ENCODE measurements around the gene C16orf95.
"Not testable (repeated sequence)": the region's sequence is repeated elsewhere in the genome, so short reads cannot be mapped to it uniquely, and the experiment has no call there.

Gene C16orf95

DNA sequence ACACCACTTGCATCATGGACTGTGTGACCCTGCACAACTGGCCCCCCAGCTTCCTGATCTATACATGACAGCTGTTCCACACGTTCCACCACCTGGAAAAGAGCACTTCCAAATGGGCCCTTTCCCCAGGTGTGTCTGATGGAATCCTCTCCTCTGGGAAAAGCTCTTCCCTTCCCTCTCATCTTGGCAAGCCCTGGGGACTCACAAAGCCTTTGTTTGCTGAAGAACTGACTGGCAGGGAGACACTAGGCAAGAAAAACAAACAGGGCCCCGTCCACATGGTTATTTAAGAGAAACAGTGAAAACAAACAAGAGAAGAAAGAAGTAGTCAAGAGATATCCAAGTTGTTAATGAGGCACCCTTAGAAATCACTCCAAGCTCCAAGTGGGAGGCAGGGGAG, 52.6 kb downstream of the C16orf95 start:
- TF ChIP-seq, protein P1, sequence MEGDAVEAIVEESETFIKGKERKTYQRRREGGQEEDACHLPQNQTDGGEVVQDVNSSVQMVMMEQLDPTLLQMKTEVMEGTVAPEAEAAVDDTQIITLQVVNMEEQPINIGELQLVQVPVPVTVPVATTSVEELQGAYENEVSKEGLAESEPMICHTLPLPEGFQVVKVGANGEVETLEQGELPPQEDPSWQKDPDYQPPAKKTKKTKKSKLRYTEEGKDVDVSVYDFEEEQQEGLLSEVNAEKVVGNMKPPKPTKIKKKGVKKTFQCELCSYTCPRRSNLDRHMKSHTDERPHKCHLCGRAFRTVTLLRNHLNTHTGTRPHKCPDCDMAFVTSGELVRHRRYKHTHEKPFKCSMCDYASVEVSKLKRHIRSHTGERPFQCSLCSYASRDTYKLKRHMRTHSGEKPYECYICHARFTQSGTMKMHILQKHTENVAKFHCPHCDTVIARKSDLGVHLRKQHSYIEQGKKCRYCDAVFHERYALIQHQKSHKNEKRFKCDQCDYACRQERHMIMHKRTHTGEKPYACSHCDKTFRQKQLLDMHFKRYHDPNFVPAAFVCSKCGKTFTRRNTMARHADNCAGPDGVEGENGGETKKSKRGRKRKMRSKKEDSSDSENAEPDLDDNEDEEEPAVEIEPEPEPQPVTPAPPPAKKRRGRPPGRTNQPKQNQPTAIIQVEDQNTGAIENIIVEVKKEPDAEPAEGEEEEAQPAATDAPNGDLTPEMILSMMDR (IDR thresholded peaks at IDR 0.05; ENCODE audit: insufficient read depth, low read depth, low read length, missing control alignments): no peak
- DNase-seq (ENCODE audit: low read depth): no peak

GRCh38 chr16:87263418-87264052, 53.7 kb downstream of the C16orf95 start:
- H3K4me3 ChIP-seq (ENCODE audit: low read depth, low read length): no peak overlapping the region
- DNase-seq (ENCODE audit: low read depth): no peak
- TF ChIP-seq, protein P1 (IDR thresholded peaks at IDR 0.05; ENCODE audit: insufficient read depth, low read depth, low read length, missing control alignments): no peak

More for the DNA sequence above, 52.6 kb downstream of the C16orf95 start:
- no peak overlapping the region for H3K4me3 ChIP-seq (ENCODE audit: low read depth, low read length)

DNA sequence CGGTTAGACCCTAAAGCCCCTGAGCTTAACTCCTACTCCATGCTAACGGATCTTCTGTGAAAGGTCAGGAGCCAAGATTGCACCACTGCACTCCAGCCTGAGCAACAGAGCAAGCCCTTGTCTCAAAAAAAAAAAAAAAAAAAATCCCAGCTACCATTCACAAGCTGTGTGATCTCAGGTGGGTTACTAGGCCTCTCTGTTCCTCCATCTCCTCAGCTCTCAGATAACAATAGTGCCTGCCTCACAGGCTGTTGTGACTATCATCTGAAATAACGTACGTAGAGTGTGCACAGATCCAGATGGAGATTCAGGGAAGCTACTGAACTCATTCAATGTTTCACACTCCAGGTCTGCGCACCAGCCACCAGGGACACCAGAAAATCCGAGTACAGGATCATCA, 57.8 kb downstream of the C16orf95 start:
- TF ChIP-seq, protein P1 (IDR thresholded peaks at IDR 0.05; ENCODE audit: insufficient read depth, low read depth, low read length, missing control alignments): no peak
- no peak for DNase-seq (ENCODE audit: low read depth)
- no peak overlapping the region for H3K4me3 ChIP-seq (ENCODE audit: low read depth, low read length)

DNA sequence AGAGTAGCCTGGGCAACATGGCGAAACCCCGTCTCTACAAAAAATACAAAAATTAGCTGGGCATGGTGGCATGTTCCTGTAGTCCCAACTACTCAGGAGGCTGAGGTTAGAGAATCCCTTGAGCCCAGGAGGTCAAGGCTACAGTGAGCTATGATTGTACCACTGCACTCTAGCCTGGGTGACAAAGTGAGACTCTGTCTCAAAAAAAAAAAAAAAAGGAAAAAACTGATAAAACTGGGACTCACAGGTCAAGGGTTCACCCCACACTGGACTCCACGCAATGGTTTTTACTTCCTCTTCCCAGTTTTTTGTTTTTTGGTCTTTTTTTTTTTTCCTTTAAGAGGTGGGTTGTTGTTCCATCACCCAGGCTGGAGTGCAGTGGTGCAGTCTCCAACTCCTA, 58.5 kb downstream of the C16orf95 start:
- DNase-seq (ENCODE audit: low read depth); H3K4me3 ChIP-seq (ENCODE audit: low read depth, low read length): not testable (repeated sequence)

GRCh38 chr16:87255866-87256265, 61.3 kb downstream of the C16orf95 start:
- TF ChIP-seq, protein P1 (IDR thresholded peaks at IDR 0.05; ENCODE audit: insufficient read depth, low read depth, low read length, missing control alignments): no peak
- DNase-seq (ENCODE audit: low read depth): no peak
- H3K4me3 ChIP-seq (ENCODE audit: low read depth, low read length): no peak overlapping the region

DNA sequence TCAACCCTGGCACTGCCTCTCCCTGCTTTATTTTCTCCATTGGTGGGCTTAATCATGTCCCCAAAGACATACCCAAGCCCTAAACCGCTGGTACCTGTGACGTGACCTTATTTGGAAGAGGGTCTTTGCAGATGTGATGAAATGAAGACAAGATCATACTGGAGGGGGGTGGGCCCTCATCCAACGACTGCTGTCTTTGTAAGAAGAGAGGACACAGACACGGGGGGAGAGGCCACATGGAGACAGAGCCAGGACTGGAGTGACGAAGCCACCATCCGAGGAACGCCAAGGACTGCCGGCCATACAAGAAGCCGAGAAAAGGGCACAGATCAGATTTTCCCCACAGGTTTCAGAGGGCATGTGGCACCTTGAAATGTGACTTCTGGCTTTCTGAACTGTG, 62.5 kb downstream of the C16orf95 start:
- no peak for DNase-seq (ENCODE audit: low read depth)
- TF ChIP-seq, protein P1 (IDR thresholded peaks at IDR 0.05; ENCODE audit: insufficient read depth, low read depth, low read length, missing control alignments): no peak
- H3K4me3 ChIP-seq (ENCODE audit: low read depth, low read length): no peak overlapping the region

DNA sequence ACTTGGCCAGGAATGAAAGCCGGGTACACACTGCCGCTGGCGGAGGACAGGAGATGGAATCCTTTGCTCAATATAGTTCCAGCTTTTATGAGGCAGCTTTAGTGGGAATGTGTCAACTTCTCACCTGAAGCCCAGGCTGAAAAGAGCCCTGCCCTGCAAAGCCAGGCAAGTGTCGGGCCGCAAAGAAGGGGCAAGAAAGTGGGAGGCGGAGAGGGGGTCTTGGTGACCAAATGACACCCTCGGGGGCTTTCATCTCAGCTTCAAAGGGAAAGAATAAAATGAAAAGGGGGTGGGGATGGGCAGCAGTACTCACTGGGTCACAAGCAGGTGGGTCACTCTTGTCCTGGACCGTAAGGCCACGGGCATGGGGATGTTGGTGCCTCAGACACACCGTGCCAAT, 62.9 kb downstream of the C16orf95 start:
- TF ChIP-seq, protein P1 (IDR thresholded peaks at IDR 0.05; ENCODE audit: insufficient read depth, low read depth, low read length, missing control alignments): no peak
- no peak overlapping the region for H3K4me3 ChIP-seq (ENCODE audit: low read depth, low read length)
- no peak for DNase-seq (ENCODE audit: low read depth)
